HCT116 (cell line): ENCODE measurements around the gene TM4SF4. TPM values are rescaled to one million over a fixed set of nuclear protein-coding genes. Genes with fewer than 3 reads are reported as not detected.

Experiments used
- ATAC-seq: fragments of 200-7000 bp; cut with Tn5 transposase; 2 replicates; pipeline ENCODE4 v1.9.1; 2020; ENCODE audit warnings: mild to moderate bottlenecking, moderate library complexity
- BruUV-seq: library from RNA; stranded (reverse); fragments of 400-500 nt; replicated peaks from 2 replicates; lab custom pipeline; 2021; lab: Mats Ljungman, UMichigan
- CTCF ChIA-PET: fragments of 300-600 bp; sonication (Branson Sonifier 250); formaldehyde crosslinking; loops from one replicate; lab custom pipeline; 2021; ENCODE audit warnings: antibody characterized with exemption; lab: Charles Lee
- POLR2A ChIA-PET: fragments of 300-600, 350-600 bp; sonication (Branson Sonifier 250); formaldehyde crosslinking; loops from one replicate; lab custom pipeline; 2021; ENCODE audit warnings: antibody characterized with exemption; lab: Charles Lee
- RAD21 ChIA-PET, 2 experiments: fragments of 300-600 bp; sonication (Branson Sonifier 250); formaldehyde crosslinking; loops; one replicate each; lab custom pipeline; 2023; ENCODE audit warnings: low total read pairs in 2 of 2; ENCODE audit not compliant: uncharacterized antibody in 2 of 2, unreplicated experiment in 2 of 2, low non-redundant PET in 1 of 2; lab: Charles Lee
- DNase-seq: peaks from one replicate; pipeline ENCODE4 v3.0.0-alpha.2; 2010; ENCODE audit warnings: low read depth, low spot score
- H2AFZ ChIP-seq: fragments of 200-600 bp; shearing (Covaris generic), sonication (generic); 2 replicates; pipeline ENCODE4 v1.6.1; 2017; ENCODE audit warnings: low read depth, mixed run types, mixed read lengths, antibody characterized with exemption, low read length; ENCODE audit not compliant: poor library complexity, severe bottlenecking
- H3K27ac ChIP-seq: 2 replicates; pipeline ENCODE4 v1.5.1; 2012; ENCODE audit warnings: low read depth, low read length
- H3K27me3 ChIP-seq: fragments of 200-600 bp; sonication (generic); 2 replicates; pipeline ENCODE4 v1.6.1; 2016; ENCODE audit warnings: mixed run types, low read length, mixed read lengths; ENCODE audit not compliant: insufficient read depth
- H3K36me3 ChIP-seq, 2 experiments: fragments of 200-500 bp in 1 of 2; fragments of 200-600 bp in 1 of 2; sonication (Bioruptor generic) in 1 of 2; sonication (generic) in 1 of 2; 2 replicates each; pipeline versions ENCODE4 v1.5.1 to v1.6.1; 2014 to 2016; ENCODE audit warnings: low read length in 2 of 2, inconsistent platforms in 1 of 2, mixed read lengths in 1 of 2, mixed run types in 1 of 2; ENCODE audit not compliant: insufficient read depth in 2 of 2, control insufficient read depth in 1 of 2
- H3K4me1 ChIP-seq, 2 experiments: fragments of 200-600 bp in 1 of 2; sonication (generic) in 1 of 2; 2 replicates each; pipeline versions ENCODE4 v1.5.1 to v1.6.1; 2012 to 2017; ENCODE audit warnings: low read length in 2 of 2, inconsistent platforms in 1 of 2, mild to moderate bottlenecking in 1 of 2, mixed read lengths in 1 of 2, mixed run types in 1 of 2, moderate library complexity in 1 of 2; ENCODE audit not compliant: insufficient read depth in 2 of 2, control insufficient read depth in 1 of 2
- H3K4me2 ChIP-seq: fragments of 200-600 bp; sonication (generic); 2 replicates; pipeline ENCODE4 v1.6.1; 2017; ENCODE audit warnings: mixed run types, low read length, mixed read lengths
- H3K4me3 ChIP-seq, 2 experiments: fragments of 200-600 bp in 1 of 2; sonication (generic) in 1 of 2; replicated peaks in 1 of 2; 2 replicates each; pipeline ENCODE4 v1.5.1; 2011 to 2016; ENCODE audit warnings: low read length in 2 of 2, control low read depth in 1 of 2, low read depth in 1 of 2, mild to moderate bottlenecking in 1 of 2, mixed read lengths in 1 of 2, mixed run types in 1 of 2
- H3K79me2 ChIP-seq: fragments of 200-600 bp; sonication (generic); 2 replicates; pipeline ENCODE4 v1.6.1; 2017; ENCODE audit warnings: mild to moderate bottlenecking, mixed run types, low read length, moderate library complexity, mixed read lengths; ENCODE audit not compliant: insufficient read depth
- H3K9ac ChIP-seq: fragments of 200-600 bp; sonication (generic); 2 replicates; pipeline ENCODE4 v1.6.1; 2016; ENCODE audit warnings: low read length, mixed read lengths
- H3K9me2 ChIP-seq: fragments of 200-600 bp; sonication (generic), shearing (Covaris generic); 2 replicates; pipeline ENCODE4 v1.6.1; 2017; ENCODE audit warnings: mixed run types, mild to moderate bottlenecking, moderate library complexity; ENCODE audit not compliant: insufficient read depth
- H3K9me3 ChIP-seq, 2 experiments: fragments of 200-500 bp in 1 of 2; fragments of 200-600 bp in 1 of 2; sonication (Bioruptor generic) in 1 of 2; sonication (generic) in 1 of 2; 2 replicates each; pipeline ENCODE4 v1.6.1; 2014 to 2017; ENCODE audit warnings: low read length in 2 of 2, mixed read lengths in 2 of 2, inconsistent platforms in 1 of 2, low read depth in 1 of 2, mild to moderate bottlenecking in 1 of 2, mixed run types in 1 of 2, moderate library complexity in 1 of 2; ENCODE audit not compliant: control insufficient read depth in 1 of 2, insufficient read depth in 1 of 2
- H4K20me1 ChIP-seq: fragments of 200-600 bp; sonication (generic), shearing (Covaris generic); 2 replicates; pipeline ENCODE4 v1.6.1; 2017; ENCODE audit warnings: mixed run types, mild to moderate bottlenecking, moderate library complexity; ENCODE audit not compliant: insufficient read depth
- EGR1 ChIP-seq: IDR thresholded peaks from 2 replicates; pipeline ENCODE4 v1.6.1; 2012; ENCODE audit warnings: low read depth
- EZH2 ChIP-seq: fragments of 200-600 bp; sonication (generic); IDR thresholded peaks from 2 replicates; pipeline ENCODE4 v1.6.1; 2017; ENCODE audit warnings: antibody characterized with exemption, mixed run types
- RAD21 ChIP-seq: IDR thresholded peaks from 2 replicates; pipeline ENCODE4 v1.6.1; 2012; ENCODE audit warnings: low read depth, mild to moderate bottlenecking
- SIN3A ChIP-seq: IDR thresholded peaks from 2 replicates; pipeline ENCODE4 v1.6.1; 2012; ENCODE audit warnings: low read depth
- SP1 ChIP-seq: IDR thresholded peaks from 2 replicates; pipeline ENCODE4 v1.6.1; 2012; ENCODE audit warnings: low read depth
- intact Hi-C: fragments of 100-400 bp; cut with micrococcal nuclease; formaldehyde crosslinking; loops from 2 replicates; pipeline ENCODE4 v1.10.0; 2022
- total RNA-seq: library from RNA; stranded (reverse); gene quantifications from one replicate; pipeline ENCODE4 v1.2.1, GENCODE V29; 2021; ENCODE audit not compliant: unreplicated experiment
- TF ChIP-seq, protein P1 (sequence below), 3 experiments: fragments of 200-600 bp in 1 of 3; sonication (generic) in 1 of 3; IDR thresholded peaks in 2 of 3; conservative IDR thresholded peaks in 1 of 3; 2 replicates each; pipeline ENCODE4 v1.5.1; 2012 to 2017; ENCODE audit warnings: low read depth in 2 of 3, low read length in 2 of 3, antibody characterized with exemption in 1 of 3, borderline replicate concordance in 1 of 3, control low read depth in 1 of 3, mild to moderate bottlenecking in 1 of 3, mixed read lengths in 1 of 3, mixed run types in 1 of 3, moderate library complexity in 1 of 3; ENCODE audit not compliant: insufficient read depth in 1 of 3

The TM4SF4 gene
- total RNA-seq, 1 experiment from 2014 or later: 0.91 TPM

DNA sequence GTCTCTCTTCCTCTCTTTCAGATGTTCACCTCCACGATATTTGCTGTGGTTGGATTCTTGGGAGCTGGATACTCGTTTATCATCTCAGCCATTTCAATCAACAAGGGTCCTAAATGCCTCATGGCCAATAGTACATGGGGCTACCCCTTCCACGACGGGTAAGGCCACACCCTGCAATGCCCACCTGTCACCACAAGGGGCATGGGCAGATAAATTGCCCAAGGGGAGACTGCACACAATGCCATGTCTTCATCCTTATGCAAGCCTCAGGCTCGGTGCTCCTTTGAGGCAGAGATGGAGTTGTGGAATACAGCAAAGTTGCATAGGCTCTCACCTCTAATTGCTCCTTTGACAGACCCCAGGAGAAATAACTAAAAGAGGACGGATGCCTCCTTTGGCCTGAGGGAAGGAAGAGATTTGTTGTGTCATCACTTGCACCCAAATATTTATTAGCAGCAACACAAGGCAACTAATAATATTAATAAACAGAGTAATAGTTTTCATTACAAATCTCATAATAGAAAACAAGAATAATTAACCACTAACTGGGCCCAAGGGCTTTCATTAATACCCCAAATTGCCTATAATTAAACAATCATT lies 13.2 kb downstream of the TM4SF4 start (continued):
- TF ChIP-seq SIN3A: no peak

DNA sequence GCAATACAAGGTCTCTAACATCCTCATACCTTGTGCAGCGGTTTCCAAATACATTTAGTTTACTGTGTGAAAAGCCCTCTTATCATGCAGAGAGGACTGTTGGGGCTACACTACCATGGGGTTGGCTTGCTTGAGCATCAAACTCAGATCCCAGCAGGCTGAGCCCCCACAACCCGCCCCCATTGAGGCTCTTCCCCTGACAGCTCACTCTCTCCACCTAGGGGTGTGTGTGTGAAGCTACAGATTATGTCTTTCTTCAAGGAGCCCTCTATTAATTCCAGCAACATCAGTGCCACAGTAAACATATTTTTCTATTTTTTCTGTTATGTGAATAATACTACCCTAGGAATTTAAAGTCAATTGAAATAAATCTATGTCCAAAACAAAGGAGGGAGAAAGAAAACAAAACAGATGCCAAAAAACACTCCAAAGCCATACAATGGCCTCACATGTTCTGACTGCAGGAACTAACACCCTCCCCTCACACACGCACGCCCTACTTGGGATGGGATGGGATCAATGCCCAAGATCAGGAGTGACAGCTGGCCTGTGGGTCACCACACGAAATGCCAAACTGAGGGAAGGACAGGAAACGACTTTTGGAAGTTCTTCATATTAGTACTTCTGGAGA lies 14.7 kb downstream of the TM4SF4 start:
- no peak overlapping the region for H3K27ac ChIP-seq
- TF ChIP-seq, protein P1, sequence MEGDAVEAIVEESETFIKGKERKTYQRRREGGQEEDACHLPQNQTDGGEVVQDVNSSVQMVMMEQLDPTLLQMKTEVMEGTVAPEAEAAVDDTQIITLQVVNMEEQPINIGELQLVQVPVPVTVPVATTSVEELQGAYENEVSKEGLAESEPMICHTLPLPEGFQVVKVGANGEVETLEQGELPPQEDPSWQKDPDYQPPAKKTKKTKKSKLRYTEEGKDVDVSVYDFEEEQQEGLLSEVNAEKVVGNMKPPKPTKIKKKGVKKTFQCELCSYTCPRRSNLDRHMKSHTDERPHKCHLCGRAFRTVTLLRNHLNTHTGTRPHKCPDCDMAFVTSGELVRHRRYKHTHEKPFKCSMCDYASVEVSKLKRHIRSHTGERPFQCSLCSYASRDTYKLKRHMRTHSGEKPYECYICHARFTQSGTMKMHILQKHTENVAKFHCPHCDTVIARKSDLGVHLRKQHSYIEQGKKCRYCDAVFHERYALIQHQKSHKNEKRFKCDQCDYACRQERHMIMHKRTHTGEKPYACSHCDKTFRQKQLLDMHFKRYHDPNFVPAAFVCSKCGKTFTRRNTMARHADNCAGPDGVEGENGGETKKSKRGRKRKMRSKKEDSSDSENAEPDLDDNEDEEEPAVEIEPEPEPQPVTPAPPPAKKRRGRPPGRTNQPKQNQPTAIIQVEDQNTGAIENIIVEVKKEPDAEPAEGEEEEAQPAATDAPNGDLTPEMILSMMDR (IDR thresholded peaks at IDR 0.05 in 2 of 3, conservative IDR thresholded peaks at IDR 0.05 in 1 of 3; ENCODE audit: borderline replicate concordance in 1 of 3, insufficient read depth in 1 of 3, low read depth in 2 of 3, low read length in 2 of 3): peak; percentile 63 to 86 (median 78); a peak in 5 of 6 replicates
- TF ChIP-seq EGR1: 0 out of 2 replicates have a peak, but pooled peaks have one; percentile 39
- no peak for TF ChIP-seq EZH2
- TF ChIP-seq SP1: no peak
- TF ChIP-seq RAD21: peak; percentile 71
- ChIA-PET CTCF (interaction anchor here (1.0 to 1.9 kb wide), 12 partner anchors 9 to 539 kb away, joined by 3 to 16 read pairs (median 4); no protein-coding TSS in a partner anchor), POLR2A (no interaction called here), RAD21 (no interaction called here)
- H4K20me1 ChIP-seq: no peaks in the 10 kb centered on the region
- peak; percentile 90 for ATAC-seq
- DNase-seq: peak; percentile 39
- H3K4me1 ChIP-seq: peaks cover 0 to 13% of the 10 kb centered on the region in 2 experiments; a peak in 1 of 4 replicates
- no TSS peak for BruUV-seq
- H3K4me2 ChIP-seq: no peak overlapping the region
- intact Hi-C loops: loop anchor here (2.0 kb wide), 1 partner anchor 136 kb away; no protein-coding TSS in a partner anchor
- H2AFZ ChIP-seq: peak overlapping the region; percentile 29
- no peaks in the 10 kb centered on the region for H3K27me3 ChIP-seq
- H3K4me3 ChIP-seq: no peak overlapping the region
- H3K79me2 ChIP-seq: no peaks in the 10 kb centered on the region
- no peak overlapping the region for H3K9ac ChIP-seq
- no peaks in the 10 kb centered on the region for H3K9me2 ChIP-seq
- no peaks in the 10 kb centered on the region for H3K36me3 ChIP-seq
- H3K9me3 ChIP-seq: peaks cover 0 to 3% of the 10 kb centered on the region in 2 experiments; a peak in 1 of 4 replicates
